ENCODE data around the gene RPS8. TPM values are rescaled to one million over a fixed set of nuclear protein-coding genes. Genes with fewer than 3 reads are reported as not detected.

RPS8 gene
- total RNA-seq, 1 donor from 2014 or later = 2,620 TPM

DNA sequence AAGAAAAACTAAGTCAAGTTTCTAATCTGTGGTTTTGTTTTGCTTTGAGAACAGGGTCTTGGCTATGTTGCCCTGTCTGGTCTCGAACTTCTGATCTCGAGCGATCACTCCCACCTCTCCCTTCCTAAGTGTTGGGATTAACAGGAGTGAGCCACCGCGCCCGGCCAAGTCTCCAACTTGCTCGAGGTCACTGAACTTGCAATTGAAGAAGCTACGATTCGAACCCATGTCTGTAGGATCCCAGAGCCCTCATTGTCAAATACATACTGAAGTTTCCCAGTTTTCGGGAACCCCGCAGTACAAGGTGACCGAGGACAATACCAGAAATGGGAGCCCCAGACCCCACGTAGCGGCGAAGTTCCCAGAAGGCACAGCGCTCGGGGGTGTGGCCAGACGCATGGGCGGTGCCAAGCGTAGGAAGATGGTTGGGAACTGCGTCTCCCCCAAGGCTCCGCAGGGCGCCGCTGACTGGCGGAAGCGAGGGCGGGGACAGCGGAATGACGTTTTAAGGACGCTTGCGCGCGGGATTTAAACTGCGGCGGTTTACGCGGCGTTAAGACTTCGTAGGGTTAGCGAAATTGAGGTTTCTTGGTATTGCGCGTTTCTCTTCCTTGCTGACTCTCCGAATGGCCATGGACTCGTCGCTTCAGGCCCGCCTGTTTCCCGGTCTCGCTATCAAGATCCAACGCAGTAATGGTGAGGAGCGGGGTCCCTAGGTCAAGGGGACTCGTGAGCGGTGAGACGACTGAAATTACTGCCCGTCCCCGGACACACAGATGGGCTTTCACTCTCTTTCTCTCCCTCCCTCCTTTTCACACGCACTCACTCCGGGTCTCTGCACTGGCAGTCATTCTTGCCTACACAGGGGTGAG is 35.8 kb upstream of the RPS8 start, which contains the start of gene KIF2C:
Gene KIF2C (plus strand): TSS at position 531 of the 872 bp plus-strand sequence. CDS start 96 bp downstream, at position 627.
- DNase-seq (ENCODE audit: extremely low spot score, unreplicated experiment) = peak; percentile 96
- Mint-ChIP-seq H3K9me3 (no peaks in the 10 kb centered on the region), H3K27me3 (no peaks in the 10 kb centered on the region), H3K4me1 (ENCODE audit: unreplicated experiment) (peaks cover 16% of the 10 kb centered on the region), H3K4me3 (peak within 1 kb of the TSS; percentile 92), H3K36me3 (peaks cover 10% of the 10 kb centered on the region), H3K27ac (peak within 1 kb of the TSS; percentile 89)
- TF ChIP-seq, protein P1, sequence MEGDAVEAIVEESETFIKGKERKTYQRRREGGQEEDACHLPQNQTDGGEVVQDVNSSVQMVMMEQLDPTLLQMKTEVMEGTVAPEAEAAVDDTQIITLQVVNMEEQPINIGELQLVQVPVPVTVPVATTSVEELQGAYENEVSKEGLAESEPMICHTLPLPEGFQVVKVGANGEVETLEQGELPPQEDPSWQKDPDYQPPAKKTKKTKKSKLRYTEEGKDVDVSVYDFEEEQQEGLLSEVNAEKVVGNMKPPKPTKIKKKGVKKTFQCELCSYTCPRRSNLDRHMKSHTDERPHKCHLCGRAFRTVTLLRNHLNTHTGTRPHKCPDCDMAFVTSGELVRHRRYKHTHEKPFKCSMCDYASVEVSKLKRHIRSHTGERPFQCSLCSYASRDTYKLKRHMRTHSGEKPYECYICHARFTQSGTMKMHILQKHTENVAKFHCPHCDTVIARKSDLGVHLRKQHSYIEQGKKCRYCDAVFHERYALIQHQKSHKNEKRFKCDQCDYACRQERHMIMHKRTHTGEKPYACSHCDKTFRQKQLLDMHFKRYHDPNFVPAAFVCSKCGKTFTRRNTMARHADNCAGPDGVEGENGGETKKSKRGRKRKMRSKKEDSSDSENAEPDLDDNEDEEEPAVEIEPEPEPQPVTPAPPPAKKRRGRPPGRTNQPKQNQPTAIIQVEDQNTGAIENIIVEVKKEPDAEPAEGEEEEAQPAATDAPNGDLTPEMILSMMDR (conservative IDR thresholded peaks at IDR 0.05) = no peak

DNA sequence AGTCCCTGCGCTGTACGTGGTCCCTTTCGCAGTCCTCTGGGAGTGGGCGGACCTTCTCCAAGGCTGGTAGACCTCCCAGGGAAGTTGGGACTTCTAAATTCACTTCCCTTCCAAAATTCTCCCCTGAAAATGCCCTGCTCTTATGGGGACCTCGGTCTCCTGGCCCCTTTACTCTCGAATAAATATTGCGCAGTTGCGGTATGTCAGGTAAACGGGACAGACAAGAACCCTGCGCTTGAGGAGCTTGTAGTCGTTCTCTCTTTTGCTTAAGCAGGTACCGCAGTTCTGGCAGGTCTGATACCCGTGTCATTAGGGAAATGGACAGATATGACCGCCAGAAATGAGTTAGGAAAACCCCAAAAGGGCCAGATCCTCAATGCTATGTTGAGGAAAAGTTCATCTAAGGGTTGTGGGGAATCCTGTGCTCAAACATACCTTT is 35.1 kb upstream of the RPS8 start:
- H3K4me3 Mint-ChIP-seq = peak overlapping the region; percentile 92
- peak overlapping the region; percentile 89 for H3K27ac Mint-ChIP-seq
- H3K36me3 Mint-ChIP-seq = peaks cover 10% of the 10 kb centered on the region
- TF ChIP-seq, protein P1 (conservative IDR thresholded peaks at IDR 0.05) = no peak
- H3K27me3 Mint-ChIP-seq = no peaks in the 10 kb centered on the region
- H3K4me1 Mint-ChIP-seq (ENCODE audit: unreplicated experiment) = peaks cover 16% of the 10 kb centered on the region
- H3K9me3 Mint-ChIP-seq = no peaks in the 10 kb centered on the region
- no peak for DNase-seq (ENCODE audit: extremely low spot score, unreplicated experiment)

DNA sequence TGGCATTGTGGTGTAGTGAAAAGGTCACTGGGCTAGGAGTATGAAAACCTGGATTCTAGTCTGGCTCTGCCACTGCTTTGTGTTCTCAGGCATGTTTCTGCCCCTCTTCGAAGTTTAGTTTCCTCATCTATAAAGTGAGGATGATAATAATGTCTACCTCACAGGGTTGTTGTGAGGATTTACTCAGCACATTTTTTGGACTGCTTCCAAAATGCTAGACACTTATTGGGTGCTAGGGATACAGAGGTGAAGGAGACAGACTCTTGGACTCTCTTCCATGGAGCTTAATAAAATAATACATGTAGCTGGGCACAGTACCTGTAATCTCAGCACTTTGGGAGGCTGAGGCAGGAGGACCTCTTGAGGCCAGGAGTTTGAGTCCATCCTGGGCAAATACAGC is 32.1 kb upstream of the RPS8 start:
- Mint-ChIP-seq H3K27ac (no peak overlapping the region), H3K4me3 (peak overlapping the region; percentile 44)
- TF ChIP-seq, protein P1 (conservative IDR thresholded peaks at IDR 0.05) = no peak

DNA sequence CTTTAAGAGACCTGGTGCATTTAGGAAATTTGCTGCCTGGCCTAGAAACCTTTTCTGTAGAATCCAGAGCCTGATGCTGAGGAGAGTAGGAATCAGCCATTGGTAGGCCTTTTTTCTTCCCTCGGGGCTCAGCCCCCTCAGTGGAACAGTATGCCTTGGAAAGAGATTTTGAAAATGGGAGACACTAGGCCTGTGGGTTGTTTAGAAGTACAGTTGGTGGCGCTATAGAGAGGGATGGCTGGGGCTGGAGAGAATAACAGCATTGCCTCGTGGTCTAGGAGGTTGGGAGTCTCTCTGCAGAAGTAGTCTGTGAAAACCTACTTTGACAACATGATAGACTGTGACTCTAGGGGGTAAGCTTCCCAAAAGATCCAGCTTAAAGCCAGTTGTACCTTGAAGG is 27.5 kb upstream of the RPS8 start:
- no peaks in the 10 kb centered on the region for H3K9me3 Mint-ChIP-seq
- no peak overlapping the region for H3K4me3 Mint-ChIP-seq
- DNase-seq (ENCODE audit: extremely low spot score, unreplicated experiment) = no peak
- TF ChIP-seq, protein P1 (conservative IDR thresholded peaks at IDR 0.05) = no peak
- H3K27me3 Mint-ChIP-seq = no peaks in the 10 kb centered on the region
- peaks cover 8% of the 10 kb centered on the region for H3K36me3 Mint-ChIP-seq
- no peak overlapping the region for H3K27ac Mint-ChIP-seq
- peaks cover 4% of the 10 kb centered on the region for H3K4me1 Mint-ChIP-seq (ENCODE audit: unreplicated experiment)

More for the DNA sequence above, 32.1 kb upstream of the RPS8 start:
- DNase-seq (ENCODE audit: extremely low spot score, unreplicated experiment) = no peak
- Mint-ChIP-seq H3K4me1 (ENCODE audit: unreplicated experiment) (peaks cover 16% of the 10 kb centered on the region), H3K36me3 (peaks cover 10% of the 10 kb centered on the region), H3K9me3 (no peaks in the 10 kb centered on the region), H3K27me3 (no peaks in the 10 kb centered on the region)

DNA sequence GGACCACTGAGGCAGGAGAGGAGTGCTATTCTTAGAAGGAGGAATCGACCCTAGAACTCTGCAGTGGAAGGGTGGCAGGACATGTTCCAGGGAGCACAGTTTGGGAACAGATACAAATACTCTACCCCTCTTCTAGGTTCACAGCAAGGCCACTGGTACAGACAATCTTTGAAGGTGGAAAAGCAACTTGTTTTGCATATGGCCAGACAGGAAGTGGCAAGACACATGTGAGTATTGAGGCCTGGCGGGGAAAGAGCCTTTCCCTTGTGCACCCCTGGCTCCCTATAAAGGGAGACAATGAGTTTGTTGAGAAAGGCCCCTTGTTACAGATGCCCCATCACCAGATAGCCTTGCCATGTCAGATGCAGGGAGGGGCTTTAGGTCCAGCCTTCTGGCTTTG is 17.9 kb upstream of the RPS8 start:
- H3K27me3 Mint-ChIP-seq = no peaks in the 10 kb centered on the region

More for the DNA sequence above, 17.9 kb upstream of the RPS8 start:
- Mint-ChIP-seq H3K4me3 (no peak overlapping the region), H3K27ac (no peak overlapping the region), H3K4me1 (ENCODE audit: unreplicated experiment) (no peaks in the 10 kb centered on the region), H3K36me3 (peaks cover 5% of the 10 kb centered on the region), H3K9me3 (no peaks in the 10 kb centered on the region)
- TF ChIP-seq, protein P1 (conservative IDR thresholded peaks at IDR 0.05) = no peak
- no peak for DNase-seq (ENCODE audit: extremely low spot score, unreplicated experiment)
